ENCODE data around the gene TMEM258. TPM values are rescaled to one million over a fixed set of nuclear protein-coding genes. Genes with fewer than 3 reads are reported as not detected.

Gene TMEM258
- total and polyA plus RNA-seq, 2 experiments from 2014 or later, result 35.3 to 241 TPM

DNA sequence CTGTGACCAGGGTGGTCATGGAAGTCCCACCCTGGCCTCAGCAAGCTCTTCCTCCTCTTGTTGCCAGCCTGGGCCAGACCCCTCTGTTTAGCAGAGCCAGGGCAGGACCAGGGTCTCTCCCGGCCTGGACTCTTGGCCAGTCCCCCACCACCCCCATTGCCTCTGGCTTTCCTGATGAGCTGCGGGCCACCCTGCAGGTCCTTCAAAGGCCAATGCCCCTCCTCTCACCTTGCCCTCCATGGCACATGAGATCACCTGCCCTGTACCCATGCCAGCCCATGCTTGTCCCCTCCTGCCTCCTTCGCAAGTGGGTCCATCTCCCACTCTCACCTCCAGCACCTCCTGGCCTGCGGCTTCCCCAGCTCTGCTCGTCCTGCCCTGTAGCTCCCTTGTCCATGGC lies 46.1 kb upstream of the TMEM258 start:
- H3K27ac ChIP-seq, result no peak overlapping the region
- H3K36me3 ChIP-seq, result peaks cover 35% of the 10 kb centered on the region
- DNase-seq (ENCODE audit: low read depth in 1 of 2, low spot score in 1 of 2), result no peak
- no peaks in the 10 kb centered on the region for H3K9me3 ChIP-seq (ENCODE audit: low read depth)
- H3K4me1 ChIP-seq (ENCODE audit: low read depth), result peaks cover 7% of the 10 kb centered on the region
- no peak overlapping the region for H3K4me3 ChIP-seq
- no peaks in the 10 kb centered on the region for H3K27me3 ChIP-seq
- TF ChIP-seq, protein P1, sequence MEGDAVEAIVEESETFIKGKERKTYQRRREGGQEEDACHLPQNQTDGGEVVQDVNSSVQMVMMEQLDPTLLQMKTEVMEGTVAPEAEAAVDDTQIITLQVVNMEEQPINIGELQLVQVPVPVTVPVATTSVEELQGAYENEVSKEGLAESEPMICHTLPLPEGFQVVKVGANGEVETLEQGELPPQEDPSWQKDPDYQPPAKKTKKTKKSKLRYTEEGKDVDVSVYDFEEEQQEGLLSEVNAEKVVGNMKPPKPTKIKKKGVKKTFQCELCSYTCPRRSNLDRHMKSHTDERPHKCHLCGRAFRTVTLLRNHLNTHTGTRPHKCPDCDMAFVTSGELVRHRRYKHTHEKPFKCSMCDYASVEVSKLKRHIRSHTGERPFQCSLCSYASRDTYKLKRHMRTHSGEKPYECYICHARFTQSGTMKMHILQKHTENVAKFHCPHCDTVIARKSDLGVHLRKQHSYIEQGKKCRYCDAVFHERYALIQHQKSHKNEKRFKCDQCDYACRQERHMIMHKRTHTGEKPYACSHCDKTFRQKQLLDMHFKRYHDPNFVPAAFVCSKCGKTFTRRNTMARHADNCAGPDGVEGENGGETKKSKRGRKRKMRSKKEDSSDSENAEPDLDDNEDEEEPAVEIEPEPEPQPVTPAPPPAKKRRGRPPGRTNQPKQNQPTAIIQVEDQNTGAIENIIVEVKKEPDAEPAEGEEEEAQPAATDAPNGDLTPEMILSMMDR (IDR thresholded peaks at IDR 0.05; ENCODE audit: low read depth, low read length), result no peak

DNA sequence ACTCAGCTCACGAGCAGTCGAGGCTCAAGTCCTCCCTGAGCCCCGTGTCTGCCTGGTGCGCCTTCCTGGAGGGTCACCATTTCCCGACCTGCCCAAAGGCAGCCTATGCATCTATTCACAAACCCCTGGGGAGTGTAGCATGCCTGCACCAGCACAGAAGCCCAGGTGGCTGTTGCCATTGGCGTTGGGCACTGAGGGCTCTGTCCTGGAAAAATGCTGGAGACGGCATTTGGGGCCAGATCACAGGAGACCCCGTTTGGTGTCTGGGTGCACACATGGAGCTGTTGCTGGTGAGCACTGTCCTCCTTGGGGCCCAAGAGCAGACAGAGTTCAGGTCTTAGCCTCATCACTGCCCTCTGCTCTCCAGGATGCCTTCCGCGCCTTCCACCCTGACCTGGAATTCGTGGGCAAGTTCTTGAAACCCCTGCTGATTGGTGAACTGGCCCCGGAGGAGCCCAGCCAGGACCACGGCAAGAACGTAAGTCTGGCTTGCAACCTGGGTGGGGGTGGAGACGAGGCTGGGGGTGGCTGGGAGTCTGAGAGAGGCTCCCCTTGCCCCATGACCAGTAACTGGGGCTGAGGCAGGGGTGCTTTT lies 45.1 kb upstream of the TMEM258 start:
- no peak overlapping the region for H3K4me3 ChIP-seq
- H3K9me3 ChIP-seq (ENCODE audit: low read depth), result no peaks in the 10 kb centered on the region
- TF ChIP-seq, protein P1 (IDR thresholded peaks at IDR 0.05; ENCODE audit: low read depth, low read length), result no peak
- H3K27me3 ChIP-seq, result no peaks in the 10 kb centered on the region
- no peak for DNase-seq (ENCODE audit: low read depth in 1 of 2, low spot score in 1 of 2)
- no peak overlapping the region for H3K27ac ChIP-seq
- H3K4me1 ChIP-seq (ENCODE audit: low read depth), result peaks cover 7% of the 10 kb centered on the region
- H3K36me3 ChIP-seq, result peaks cover 30% of the 10 kb centered on the region

DNA sequence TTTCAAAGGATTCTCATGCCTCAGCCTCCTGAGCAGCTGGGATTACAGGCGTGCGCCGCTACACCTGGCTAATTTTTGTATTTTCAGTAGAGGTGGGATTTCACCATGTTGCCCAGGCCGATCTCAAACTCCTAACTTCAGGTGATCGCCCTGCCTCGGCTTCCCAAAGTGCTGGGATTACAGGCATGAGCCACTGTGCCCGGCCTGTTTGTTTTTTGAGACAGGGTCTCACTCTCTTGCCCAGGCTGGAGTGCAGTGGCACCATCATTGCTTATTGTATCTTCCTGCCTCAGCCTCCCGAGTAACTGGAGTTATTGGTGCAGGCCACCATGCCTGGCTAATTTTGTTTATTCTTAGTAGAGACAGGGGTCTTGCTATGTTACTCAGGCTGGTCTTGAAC lies 43.8 kb upstream of the TMEM258 start:
- no peak overlapping the region for H3K27ac ChIP-seq
- H3K9me3 ChIP-seq (ENCODE audit: low read depth), result no peaks in the 10 kb centered on the region
- H3K4me3 ChIP-seq, result no peak overlapping the region
- no peaks in the 10 kb centered on the region for H3K27me3 ChIP-seq
- H3K4me1 ChIP-seq (ENCODE audit: low read depth), result peaks cover 7% of the 10 kb centered on the region
- peaks cover 16% of the 10 kb centered on the region for H3K36me3 ChIP-seq
- TF ChIP-seq, protein P1 (IDR thresholded peaks at IDR 0.05; ENCODE audit: low read depth, low read length), result no peak
- DNase-seq (ENCODE audit: low read depth in 1 of 2, low spot score in 1 of 2), result no peak

DNA sequence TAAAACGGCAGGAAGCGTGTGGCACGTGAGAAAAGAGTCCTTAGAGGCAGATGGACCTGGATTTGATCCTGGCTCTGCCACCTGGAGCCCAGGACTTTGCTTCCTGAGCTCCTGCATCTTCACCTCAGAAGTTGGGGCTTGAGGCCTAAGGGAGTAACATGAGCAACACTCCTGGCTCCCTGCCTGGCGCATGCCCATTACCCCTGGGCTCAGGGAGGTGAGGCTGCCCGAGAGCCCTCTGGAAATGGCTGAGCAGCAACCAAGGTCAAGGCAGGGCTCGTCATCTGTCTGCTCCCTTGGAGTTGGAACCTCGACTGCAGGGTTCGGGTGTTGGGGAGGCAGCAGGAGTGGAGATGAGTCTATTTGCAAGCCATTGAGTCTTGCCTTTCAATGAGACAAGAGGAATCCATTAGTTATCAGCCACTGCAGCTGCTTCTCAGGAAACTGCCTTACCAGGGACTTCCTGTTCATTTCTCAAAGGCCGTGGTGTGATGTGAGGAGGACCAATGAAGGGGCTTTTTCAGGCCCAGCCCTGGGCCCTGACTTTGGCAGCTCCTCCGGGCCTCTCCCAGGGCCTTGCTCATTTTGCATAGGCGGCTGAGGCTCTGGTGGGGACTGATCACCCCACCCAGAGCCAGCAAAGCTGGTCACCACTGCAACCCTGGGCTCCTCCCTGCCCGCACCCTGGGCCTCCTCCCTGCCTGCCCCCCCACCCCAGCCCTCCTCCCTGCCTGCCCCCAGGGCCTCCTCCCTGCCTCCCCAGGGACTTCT lies 42.1 kb upstream of the TMEM258 start:
- H3K4me3 ChIP-seq, result no peak overlapping the region

DNA sequence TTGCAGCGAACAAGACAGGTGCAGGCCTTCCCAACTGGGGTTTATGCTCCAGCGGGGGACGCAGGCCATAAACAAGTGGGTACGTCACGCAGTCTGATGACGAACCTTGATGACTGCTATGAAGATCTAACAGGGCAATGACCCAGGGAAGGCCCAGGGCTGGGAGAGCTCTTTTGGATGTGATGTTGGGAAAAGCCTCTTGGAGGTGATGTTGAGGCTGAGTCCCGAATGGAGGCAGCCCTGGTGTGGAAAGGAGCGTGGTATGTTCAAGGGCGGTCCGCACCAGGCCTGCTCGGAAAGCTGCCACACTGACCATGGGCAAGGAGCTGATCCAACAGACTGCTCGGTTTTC lies 41.5 kb upstream of the TMEM258 start:
- H3K27ac ChIP-seq, result peak overlapping the region; percentile 81
- no peak overlapping the region for H3K4me3 ChIP-seq
- H3K9me3 ChIP-seq (ENCODE audit: low read depth), result no peaks in the 10 kb centered on the region
- DNase-seq (ENCODE audit: low read depth in 1 of 2, low spot score in 1 of 2), result no peak
- peaks cover 17% of the 10 kb centered on the region for H3K4me1 ChIP-seq (ENCODE audit: low read depth)
- TF ChIP-seq, protein P1 (IDR thresholded peaks at IDR 0.05; ENCODE audit: low read depth, low read length), result no peak
- no peaks in the 10 kb centered on the region for H3K27me3 ChIP-seq
- H3K36me3 ChIP-seq, result no peaks in the 10 kb centered on the region

More for the DNA sequence above, 42.1 kb upstream of the TMEM258 start:
- TF ChIP-seq, protein P1 (IDR thresholded peaks at IDR 0.05; ENCODE audit: low read depth, low read length), result no peak
- peak; percentile 13 to 92 for DNase-seq (ENCODE audit: low read depth in 1 of 2, low spot score in 1 of 2)
- Histone ChIP-seq H3K36me3 (no peaks in the 10 kb centered on the region), H3K27ac (peak overlapping the region; percentile 81), H3K4me1 (ENCODE audit: low read depth) (peaks cover 14% of the 10 kb centered on the region), H3K9me3 (ENCODE audit: low read depth) (no peaks in the 10 kb centered on the region), H3K27me3 (no peaks in the 10 kb centered on the region)
